Spleen (tissue), 11 donors: ENCODE results near the gene FILIP1. TPM values are rescaled to one million over a fixed set of nuclear protein-coding genes. Genes with fewer than 3 reads are reported as not detected.
"Not testable (repeated sequence)": the region's sequence is repeated elsewhere in the genome, so short reads cannot be mapped to it uniquely, and the experiment has no call there.

Experiments used
- DNase-seq: peaks from one replicate; pipeline ENCODE4 v3.0.0-alpha.2; 2020
- H3K27ac ChIP-seq, 8 donors: fragments of 200-600 bp; sonication (generic) in 7 of 8; 1 replicate in 4 of 8; 2 replicates in 4 of 8; pipeline versions ENCODE4 v1.5.0 to v1.8.0; 2016 to 2021; ENCODE audit warnings: inconsistent platforms in 4 of 8, mild to moderate bottlenecking in 4 of 8, moderate library complexity in 1 of 8
- H3K27me3 ChIP-seq, 7 donors: fragments of 200-600 bp; sonication (generic) in 6 of 7; replicated peaks in 1 of 7; 1 replicate in 4 of 7; 2 replicates in 3 of 7; pipeline versions ENCODE4 v1.5.0 to v1.8.0; 2016 to 2021; ENCODE audit warnings: inconsistent platforms in 3 of 7, mild to moderate bottlenecking in 1 of 7
- H3K36me3 ChIP-seq, 6 donors: fragments of 200-600 bp; sonication (generic) in 5 of 6; 1 replicate in 4 of 6; 2 replicates in 2 of 6; pipeline versions ENCODE4 v1.5.0 to v1.8.0; 2016 to 2021; ENCODE audit warnings: inconsistent platforms in 2 of 6
- H3K4me1 ChIP-seq, 6 donors: fragments of 200-600 bp; sonication (generic) in 5 of 6; 1 replicate in 3 of 6; 2 replicates in 3 of 6; pipeline versions ENCODE4 v1.5.0 to v1.8.0; 2016 to 2021; ENCODE audit warnings: inconsistent platforms in 3 of 6
- H3K4me3 ChIP-seq, 8 donors: fragments of 200-600 bp; sonication (generic) in 7 of 8; 1 replicate in 4 of 8; 2 replicates in 4 of 8; pipeline versions ENCODE4 v1.5.0 to v1.8.0; 2016 to 2021; ENCODE audit warnings: inconsistent platforms in 4 of 8, mild to moderate bottlenecking in 4 of 8, moderate library complexity in 2 of 8
- H3K9me3 ChIP-seq, 8 donors: fragments of 200-600 bp; sonication (generic) in 7 of 8; 1 replicate in 4 of 8; 2 replicates in 4 of 8; pipeline versions ENCODE4 v1.5.0 to v1.8.0; 2016 to 2021; ENCODE audit warnings: inconsistent platforms in 4 of 8
- CTCF ChIP-seq, 11 experiments: fragments of 200-600 bp in 7 of 11; fragments of 450-650 bp in 4 of 11; sonication (generic) in 4 of 11; IDR thresholded peaks in 8 of 11; conservative IDR thresholded peaks in 3 of 11; 1 replicate in 7 of 11; 2 replicates in 4 of 11; pipeline versions ENCODE4 v1.4.0 to v1.8.0; 2016 to 2021; ENCODE audit warnings: antibody characterized with exemption in 11 of 11, inconsistent platforms in 4 of 11, mild to moderate bottlenecking in 1 of 11
- POLR2A ChIP-seq, 3 donors: fragments of 450-650 bp; IDR thresholded peaks; one replicate each; pipeline ENCODE4 v1.5.1; 2017; ENCODE audit warnings: antibody characterized with exemption in 3 of 3, mild to moderate bottlenecking in 1 of 3
- POLR2AphosphoS5 ChIP-seq, 3 donors: sonication (generic); formaldehyde crosslinking; IDR thresholded peaks; one replicate each; pipeline ENCODE4 v1.5.1; 2017; ENCODE audit warnings: antibody characterized with exemption in 3 of 3
- WGBS, 5 donors: extraction: QIAGEN DNeasy Blood & Tissue Kit in 3 of 5; methylation state at CpG; one replicate each; pipeline versions ENCODE4 v1.1.5 to v1.1.7; 2013 to 2018; 5-methylcytosine and 5-hydroxymethylcytosine counted together
- intact Hi-C: fragments of 100-400 bp; cut with DNase I; formaldehyde crosslinking; loops from one replicate; pipeline ENCODE4 v1.15.0; 2023; ENCODE audit warnings: low total_unique reads
- polyA plus RNA-seq, 3 donors: library from polyadenylated mRNA; stranded (reverse); fragments of 200-250 nt; gene quantifications; one replicate each; pipeline ENCODE4 v1.2.1, GENCODE V29; 2013
- total RNA-seq, 7 donors: library from RNA; depleted of rRNA in 3 of 7; stranded (reverse); fragments of >200 nt in 3 of 7; fragmentation: NEBNext Ultra II Directional in 4 of 7; extraction: Animal tissue kit (Norgen Biotek cat#: 25700) in 4 of 7; gene quantifications; one replicate each; pipeline versions ENCODE4 v1.1.0 to v1.2.1, GENCODE V29; 2016 to 2021
- donor health status: healthy with polysubstance abuse.
- donor health status: DM: no; HTN: no; CAD: no; lungs with moderate emphysema.
- donor health status: DM: no; HTN: no; CAD: no.
- donor health status: Bipolar disorder and iron deficiency.
- donor health status: healthy.
- donor health status: DM: no; HTN: no; CAD: no.
- donor health status: DM: yes; HTN: yes; CAD: no.

FILIP1 gene
- total and polyA plus RNA-seq, 10 donors, result 0.11 to 0.59 (median 0.38) TPM

GRCh38 chr6:75438442-75439116 is 55.0 kb downstream of the FILIP1 start:
- intact Hi-C loops, result no loop called here
- Histone ChIP-seq H3K27me3 (no peaks in the 10 kb centered on the region), H3K4me3 (no peak overlapping the region), H3K27ac (no peak overlapping the region), H3K9me3 (no peaks in the 10 kb centered on the region), H3K36me3 (no peaks in the 10 kb centered on the region), H3K4me1 (no peaks in the 10 kb centered on the region)
- DNase-seq, result no peak
- WGBS, 5 donors, result 66 to 85% (median 80%) methylated on average over 2 of the region's 2 CpGs
- TF ChIP-seq CTCF (IDR thresholded peaks at IDR 0.05 in 8 of 11, conservative IDR thresholded peaks at IDR 0.05 in 3 of 11), result no peak
- no peak for TF ChIP-seq POLR2A (IDR thresholded peaks at IDR 0.05)
- TF ChIP-seq POLR2AphosphoS5 (IDR thresholded peaks at IDR 0.05), result no peak

- Histone ChIP-seq H3K36me3 (no peaks in the 10 kb centered on the region), H3K27me3 (no peaks in the 10 kb centered on the region), H3K4me1 (no peaks in the 10 kb centered on the region), H3K9me3 (no peaks in the 10 kb centered on the region), H3K27ac (no peak overlapping the region), H3K4me3 (no peak overlapping the region)
- WGBS, 5 donors, result 93 to 100% (median 98%) methylated on average over 1 of the region's 1 CpG
- intact Hi-C loops, result no loop called here
- TF ChIP-seq CTCF (IDR thresholded peaks at IDR 0.05 in 8 of 11, conservative IDR thresholded peaks at IDR 0.05 in 3 of 11) (no peak), POLR2AphosphoS5 (IDR thresholded peaks at IDR 0.05) (no peak), POLR2A (IDR thresholded peaks at IDR 0.05) (no peak)
- no peak for DNase-seq
Measured at GRCh38 chr6:75438013-75438431, 55.6 kb downstream of the FILIP1 start.

GRCh38 chr6:75437421-75437891 is 56.1 kb downstream of the FILIP1 start:
- H3K4me1 ChIP-seq, result no peaks in the 10 kb centered on the region
- no peaks in the 10 kb centered on the region for H3K27me3 ChIP-seq
- H3K9me3 ChIP-seq, result no peaks in the 10 kb centered on the region
- TF ChIP-seq CTCF (IDR thresholded peaks at IDR 0.05 in 8 of 11, conservative IDR thresholded peaks at IDR 0.05 in 3 of 11), result no peak
- TF ChIP-seq POLR2AphosphoS5 (IDR thresholded peaks at IDR 0.05), result no peak
- TF ChIP-seq POLR2A (IDR thresholded peaks at IDR 0.05), result no peak
- 78 to 89% (median 85%) methylated on average over 3 of the region's 3 CpGs for WGBS, 5 donors
- intact Hi-C loops, result no loop called here
- no peak overlapping the region for H3K4me3 ChIP-seq
- H3K27ac ChIP-seq, result no peak overlapping the region
- no peaks in the 10 kb centered on the region for H3K36me3 ChIP-seq
- DNase-seq, result no peak

- 74 to 82% (median 78%) methylated on average over 4 of the region's 4 CpGs for WGBS, 5 donors
- no peaks in the 10 kb centered on the region for H3K4me1 ChIP-seq
- DNase-seq, result no peak
Measured at GRCh38 chr6:75436869-75437268, 56.7 kb downstream of the FILIP1 start.

GRCh38 chr6:75432809-75433208 is 60.8 kb downstream of the FILIP1 start:
- intact Hi-C loops, H3K4me1 ChIP-seq, DNase-seq, H3K9me3 ChIP-seq, H3K36me3 ChIP-seq, H3K27ac ChIP-seq, H3K27me3 ChIP-seq, H3K4me3 ChIP-seq: not testable (repeated sequence)
- 86 to 100% (median 94%) methylated on average over 1 of the region's 1 CpG for WGBS, 5 donors

More at GRCh38 chr6:75436869-75437268, 56.7 kb downstream of the FILIP1 start:
- intact Hi-C loops, result no loop called here
- no peak for TF ChIP-seq POLR2AphosphoS5 (IDR thresholded peaks at IDR 0.05)
- no peak for TF ChIP-seq CTCF (IDR thresholded peaks at IDR 0.05 in 8 of 11, conservative IDR thresholded peaks at IDR 0.05 in 3 of 11)
- TF ChIP-seq POLR2A (IDR thresholded peaks at IDR 0.05), result no peak
- H3K4me3 ChIP-seq, result no peak overlapping the region
- H3K27ac ChIP-seq, result no peak overlapping the region
- H3K36me3 ChIP-seq, result no peaks in the 10 kb centered on the region
- no peaks in the 10 kb centered on the region for H3K27me3 ChIP-seq
- no peaks in the 10 kb centered on the region for H3K9me3 ChIP-seq
